Measurements from ENCODE around the gene UGT8. TPM values are rescaled to one million over a fixed set of nuclear protein-coding genes. Genes with fewer than 3 reads are reported as not detected.

The UGT8 gene
- total RNA-seq, 5 donors from 2014 or later (not counting 1 experiment from before 2014, with no cell fraction given): 0.15 to 0.66 (median 0.47) TPM

DNA sequence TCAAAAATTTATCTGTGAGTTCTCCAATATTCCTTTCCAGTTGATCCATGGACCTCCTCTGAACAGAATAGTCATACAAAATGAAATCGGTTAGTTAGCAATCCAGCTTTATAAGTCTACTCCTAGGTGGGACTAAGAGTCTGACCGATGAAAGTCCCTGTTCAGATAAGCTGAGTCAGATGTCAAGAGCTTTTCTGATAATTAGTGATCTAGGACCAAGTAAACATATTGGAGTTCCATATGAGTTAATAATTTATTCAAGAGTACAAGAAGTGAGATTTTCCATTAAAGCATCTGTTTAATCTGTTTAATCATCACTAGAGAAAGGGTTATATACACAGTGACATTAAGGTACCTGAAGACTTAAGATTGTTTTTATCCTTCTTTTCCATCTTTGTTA is 74.7 kb downstream of the UGT8 start:
- H3K9me3 ChIP-seq: no peaks in the 10 kb centered on the region
- POLR2A ChIA-PET: no interaction called here
- CTCF ChIA-PET: no interaction called here
- no peaks in the 10 kb centered on the region for H3K9me3 Mint-ChIP-seq
- H3K27me3 ChIP-seq (replicated peaks in 1 of 2; ENCODE audit: control insufficient read depth in 2 of 2, extremely low read depth in 1 of 2, insufficient read depth in 2 of 2, low read length in 1 of 2): no peaks in the 10 kb centered on the region
- no peak overlapping the region for H3K27ac ChIP-seq (ENCODE audit: low read length)
- H3K27me3 Mint-ChIP-seq: peaks cover 4% of the 10 kb centered on the region in 2 donors
- H3K36me3 Mint-ChIP-seq: no peaks in the 10 kb centered on the region
- no peak overlapping the region for H3K27ac Mint-ChIP-seq
- H3K4me3 ChIP-seq (ENCODE audit: control insufficient read depth in 1 of 2, extremely low read depth in 1 of 2, low read length in 1 of 2): no peak overlapping the region
- ATAC-seq (replicated peaks in 1 of 4): no peak
- H3K4me1 ChIP-seq (ENCODE audit: control insufficient read depth in 1 of 2, extremely low read depth in 1 of 2, insufficient read depth in 2 of 2, low read length in 2 of 2): no peaks in the 10 kb centered on the region
- no peaks in the 10 kb centered on the region for H3K36me3 ChIP-seq (ENCODE audit: control insufficient read depth in 2 of 2, extremely low read depth in 1 of 2, insufficient read depth in 1 of 2, low read length in 1 of 2)
- no peak overlapping the region for H3K4me3 Mint-ChIP-seq
- DNase-seq: no peak
- no peaks in the 10 kb centered on the region for H3K4me1 Mint-ChIP-seq
- no CpG with 5 or more reads among the region's 2 CpGs for WGBS (ENCODE audit: insufficient coverage)

DNA sequence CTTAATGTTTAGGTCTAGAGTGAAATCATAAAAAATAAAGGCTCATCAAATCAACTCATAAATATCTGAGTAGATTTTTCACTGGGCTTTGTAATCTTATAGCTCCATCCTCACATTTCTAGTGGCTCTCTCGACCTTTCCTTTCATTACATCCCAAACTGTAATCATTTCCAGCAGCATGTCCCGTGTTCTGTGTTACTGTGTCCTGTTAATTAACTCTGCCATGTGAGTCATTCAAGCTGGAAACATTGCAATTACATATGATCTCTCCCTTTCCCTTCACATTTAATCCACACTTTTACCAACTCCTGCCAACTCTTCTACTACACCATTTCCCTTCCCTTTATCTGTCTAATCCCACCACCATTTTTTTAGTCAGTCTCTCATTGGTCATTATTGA is 75.5 kb downstream of the UGT8 start:
- Mint-ChIP-seq H3K36me3 (no peaks in the 10 kb centered on the region), H3K27ac (no peak overlapping the region), H3K9me3 (no peaks in the 10 kb centered on the region), H3K4me3 (no peak overlapping the region), H3K4me1 (no peaks in the 10 kb centered on the region), H3K27me3 (peaks cover 4% of the 10 kb centered on the region in 2 donors)
- no peaks in the 10 kb centered on the region for H3K9me3 ChIP-seq
- DNase-seq (no peak), ATAC-seq (replicated peaks in 1 of 4) (no peak)
- no peak overlapping the region for H3K27ac ChIP-seq (ENCODE audit: low read length)
- 59% methylated on average over 2 of the region's 2 CpGs for WGBS (ENCODE audit: insufficient coverage)
- H3K27me3 ChIP-seq (replicated peaks in 1 of 2; ENCODE audit: control insufficient read depth in 2 of 2, extremely low read depth in 1 of 2, insufficient read depth in 2 of 2, low read length in 1 of 2): no peaks in the 10 kb centered on the region
- no peak overlapping the region for H3K4me3 ChIP-seq (ENCODE audit: control insufficient read depth in 1 of 2, extremely low read depth in 1 of 2, low read length in 1 of 2)
- H3K4me1 ChIP-seq (ENCODE audit: control insufficient read depth in 1 of 2, extremely low read depth in 1 of 2, insufficient read depth in 2 of 2, low read length in 2 of 2): no peaks in the 10 kb centered on the region
- ChIA-PET CTCF (no interaction called here), POLR2A (no interaction called here)
- no peaks in the 10 kb centered on the region for H3K36me3 ChIP-seq (ENCODE audit: control insufficient read depth in 2 of 2, extremely low read depth in 1 of 2, insufficient read depth in 1 of 2, low read length in 1 of 2)

DNA sequence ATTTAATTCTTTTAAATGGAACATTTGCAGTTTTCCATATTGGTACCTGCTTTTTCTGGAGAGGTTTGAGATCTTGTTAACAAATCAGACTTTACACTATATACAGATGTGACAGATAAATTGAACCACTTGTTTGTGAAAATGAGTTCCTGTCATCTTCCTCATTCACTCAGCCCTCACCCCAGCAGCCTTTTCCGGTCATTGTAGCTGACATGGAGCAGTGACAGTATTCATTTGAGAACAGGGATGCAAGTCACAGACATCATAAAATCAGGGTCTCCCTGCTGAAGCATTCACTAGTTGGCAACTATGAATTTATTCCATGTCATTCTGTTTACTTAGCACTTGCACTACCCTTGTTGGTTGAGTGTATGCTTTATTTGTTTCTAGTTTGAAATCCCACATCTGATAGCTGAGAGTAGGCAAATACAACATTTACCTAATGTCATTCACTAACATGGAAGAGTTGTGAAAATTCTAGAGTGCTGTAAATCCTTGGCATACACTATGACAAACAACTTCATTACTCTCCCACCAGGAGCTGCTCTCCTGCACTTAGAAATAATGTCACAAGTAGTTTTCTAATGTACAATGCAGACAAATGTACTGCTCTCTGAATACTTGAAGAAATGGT is 78.9 kb downstream of the UGT8 start:
- ChIA-PET CTCF (no interaction called here), POLR2A (no interaction called here)
- Mint-ChIP-seq H3K9me3 (no peaks in the 10 kb centered on the region), H3K4me1 (no peaks in the 10 kb centered on the region), H3K4me3 (no peak overlapping the region), H3K27me3 (peaks cover 0 to 5% of the 10 kb centered on the region in 2 donors), H3K27ac (no peak overlapping the region), H3K36me3 (no peaks in the 10 kb centered on the region)
- ATAC-seq (replicated peaks in 1 of 4) (no peak), DNase-seq (no peak)
- H3K4me3 ChIP-seq (ENCODE audit: control insufficient read depth in 1 of 2, extremely low read depth in 1 of 2, low read length in 1 of 2): no peak overlapping the region
- H3K9me3 ChIP-seq: no peaks in the 10 kb centered on the region
- WGBS (ENCODE audit: insufficient coverage): 100% methylated on average over 1 of the region's 1 CpG
- peaks cover 0 to 2% of the 10 kb centered on the region in 2 experiments for H3K27me3 ChIP-seq (replicated peaks in 1 of 2; ENCODE audit: control insufficient read depth in 2 of 2, extremely low read depth in 1 of 2, insufficient read depth in 2 of 2, low read length in 1 of 2)
- no peak overlapping the region for H3K27ac ChIP-seq (ENCODE audit: low read length)
- no peaks in the 10 kb centered on the region for H3K4me1 ChIP-seq (ENCODE audit: control insufficient read depth in 1 of 2, extremely low read depth in 1 of 2, insufficient read depth in 2 of 2, low read length in 2 of 2)
- H3K36me3 ChIP-seq (ENCODE audit: control insufficient read depth in 2 of 2, extremely low read depth in 1 of 2, insufficient read depth in 1 of 2, low read length in 1 of 2): no peaks in the 10 kb centered on the region

DNA sequence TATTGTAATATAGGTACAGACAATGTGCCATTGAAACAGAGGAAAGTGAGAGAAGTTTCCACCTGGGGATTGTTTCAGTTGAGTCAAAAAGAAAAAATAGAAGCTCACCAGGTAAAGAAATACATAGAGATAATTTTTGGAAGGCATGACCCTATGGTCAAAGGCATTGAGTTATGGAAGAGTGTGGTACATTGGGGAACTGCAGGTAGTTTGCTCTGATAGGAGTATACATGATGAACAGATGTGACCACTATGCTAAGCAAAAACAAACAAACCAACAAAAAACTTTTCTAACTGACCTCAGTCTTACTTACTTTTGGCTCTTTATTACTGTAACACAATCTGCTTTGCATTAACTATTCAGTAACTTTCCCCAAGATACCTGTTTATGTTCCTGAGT is 85.9 kb downstream of the UGT8 start:
- no peaks in the 10 kb centered on the region for H3K4me1 ChIP-seq (ENCODE audit: control insufficient read depth in 1 of 2, extremely low read depth in 1 of 2, insufficient read depth in 2 of 2, low read length in 2 of 2)
- H3K4me3 ChIP-seq (ENCODE audit: control insufficient read depth in 1 of 2, extremely low read depth in 1 of 2, low read length in 1 of 2): no peak overlapping the region
- no peak overlapping the region for H3K27ac ChIP-seq (ENCODE audit: low read length)
- ATAC-seq (replicated peaks in 1 of 4) (no peak), DNase-seq (no peak)
- no peaks in the 10 kb centered on the region for H3K36me3 ChIP-seq (ENCODE audit: control insufficient read depth in 2 of 2, extremely low read depth in 1 of 2, insufficient read depth in 1 of 2, low read length in 1 of 2)
- H3K36me3 Mint-ChIP-seq: no peaks in the 10 kb centered on the region
- no peaks in the 10 kb centered on the region for H3K4me1 Mint-ChIP-seq
- H3K27me3 ChIP-seq (replicated peaks in 1 of 2; ENCODE audit: control insufficient read depth in 2 of 2, extremely low read depth in 1 of 2, insufficient read depth in 2 of 2, low read length in 1 of 2): peaks cover 0 to 2% of the 10 kb centered on the region in 2 experiments
- no peaks in the 10 kb centered on the region for H3K9me3 ChIP-seq
- H3K4me3 Mint-ChIP-seq: no peak overlapping the region
- H3K9me3 Mint-ChIP-seq: no peaks in the 10 kb centered on the region
- POLR2A ChIA-PET: no interaction called here
- H3K27me3 Mint-ChIP-seq: peaks cover 5 to 16% of the 10 kb centered on the region in 2 donors
- CTCF ChIA-PET: no interaction called here
- H3K27ac Mint-ChIP-seq: no peak overlapping the region

DNA sequence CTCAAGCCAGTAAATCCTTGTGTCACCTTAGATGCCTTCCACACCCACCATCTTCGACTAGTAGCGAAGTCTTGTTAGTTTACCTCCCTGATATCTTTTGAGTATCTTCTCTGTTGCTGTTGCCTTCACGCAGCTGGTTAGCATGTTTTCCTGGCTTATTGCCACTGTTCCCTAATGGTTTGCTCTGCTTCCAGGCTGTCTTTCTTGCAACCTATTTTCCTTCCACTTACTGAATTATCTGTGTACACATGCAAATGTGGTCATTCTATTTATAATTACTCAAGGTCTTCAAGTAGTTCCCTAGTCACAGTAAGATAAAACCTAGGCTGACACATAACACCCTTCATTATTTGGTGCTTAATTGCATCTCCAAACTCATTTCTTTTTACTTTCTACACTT is 89.5 kb downstream of the UGT8 start:
- no peaks in the 10 kb centered on the region for H3K9me3 Mint-ChIP-seq
- ATAC-seq (replicated peaks in 1 of 4) (no peak), DNase-seq (no peak)

DNA sequence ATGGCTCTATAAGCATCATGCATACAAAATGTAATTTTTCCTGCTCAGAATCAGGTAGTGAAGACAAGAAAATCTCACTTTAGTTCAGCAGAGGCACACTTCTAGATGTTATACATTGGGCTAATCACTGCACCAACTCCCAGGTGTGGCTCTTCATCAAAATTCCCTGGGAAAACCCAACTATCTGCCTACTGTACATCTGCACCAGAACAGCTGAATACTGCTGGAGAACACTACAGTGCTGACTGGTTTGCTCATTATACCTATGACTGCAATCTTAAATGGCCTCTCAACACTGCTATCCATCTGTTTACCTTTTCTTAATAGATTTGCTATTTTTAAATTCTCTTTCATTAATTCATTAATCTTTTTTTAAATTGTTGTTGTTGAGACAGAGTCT is 92.0 kb downstream of the UGT8 start:
- Histone ChIP-seq H3K4me1 (ENCODE audit: control insufficient read depth in 1 of 2, extremely low read depth in 1 of 2, insufficient read depth in 2 of 2, low read length in 2 of 2) (no peaks in the 10 kb centered on the region), H3K27ac (ENCODE audit: low read length) (no peak overlapping the region), H3K36me3 (ENCODE audit: control insufficient read depth in 2 of 2, extremely low read depth in 1 of 2, insufficient read depth in 1 of 2, low read length in 1 of 2) (no peaks in the 10 kb centered on the region), H3K4me3 (ENCODE audit: control insufficient read depth in 1 of 2, extremely low read depth in 1 of 2, low read length in 1 of 2) (no peak overlapping the region), H3K9me3 (no peaks in the 10 kb centered on the region), H3K27me3 (replicated peaks in 1 of 2; ENCODE audit: control insufficient read depth in 2 of 2, extremely low read depth in 1 of 2, insufficient read depth in 2 of 2, low read length in 1 of 2) (no peaks in the 10 kb centered on the region)
- POLR2A ChIA-PET: no interaction called here
- Mint-ChIP-seq H3K4me3 (no peak overlapping the region), H3K4me1 (no peaks in the 10 kb centered on the region), H3K27me3 (peaks cover 11 to 12% of the 10 kb centered on the region in 2 donors), H3K9me3 (no peaks in the 10 kb centered on the region), H3K27ac (no peak overlapping the region), H3K36me3 (no peaks in the 10 kb centered on the region)
- ATAC-seq (replicated peaks in 1 of 4) (no peak), DNase-seq (no peak)
- CTCF ChIA-PET: no interaction called here

More for the DNA sequence above, 89.5 kb downstream of the UGT8 start:
- Histone ChIP-seq H3K27me3 (replicated peaks in 1 of 2; ENCODE audit: control insufficient read depth in 2 of 2, extremely low read depth in 1 of 2, insufficient read depth in 2 of 2, low read length in 1 of 2) (no peaks in the 10 kb centered on the region), H3K36me3 (ENCODE audit: control insufficient read depth in 2 of 2, extremely low read depth in 1 of 2, insufficient read depth in 1 of 2, low read length in 1 of 2) (no peaks in the 10 kb centered on the region), H3K4me1 (ENCODE audit: control insufficient read depth in 1 of 2, extremely low read depth in 1 of 2, insufficient read depth in 2 of 2, low read length in 2 of 2) (no peaks in the 10 kb centered on the region), H3K27ac (ENCODE audit: low read length) (no peak overlapping the region), H3K9me3 (no peaks in the 10 kb centered on the region), H3K4me3 (ENCODE audit: control insufficient read depth in 1 of 2, extremely low read depth in 1 of 2, low read length in 1 of 2) (no peak overlapping the region)
- Mint-ChIP-seq H3K27me3 (peaks cover 9 to 12% of the 10 kb centered on the region in 2 donors), H3K4me1 (no peaks in the 10 kb centered on the region), H3K27ac (no peak overlapping the region), H3K4me3 (no peak overlapping the region), H3K36me3 (no peaks in the 10 kb centered on the region)
- ChIA-PET CTCF (no interaction called here), POLR2A (no interaction called here)
- WGBS (ENCODE audit: insufficient coverage): 100% methylated on average over 3 of the region's 3 CpGs

DNA sequence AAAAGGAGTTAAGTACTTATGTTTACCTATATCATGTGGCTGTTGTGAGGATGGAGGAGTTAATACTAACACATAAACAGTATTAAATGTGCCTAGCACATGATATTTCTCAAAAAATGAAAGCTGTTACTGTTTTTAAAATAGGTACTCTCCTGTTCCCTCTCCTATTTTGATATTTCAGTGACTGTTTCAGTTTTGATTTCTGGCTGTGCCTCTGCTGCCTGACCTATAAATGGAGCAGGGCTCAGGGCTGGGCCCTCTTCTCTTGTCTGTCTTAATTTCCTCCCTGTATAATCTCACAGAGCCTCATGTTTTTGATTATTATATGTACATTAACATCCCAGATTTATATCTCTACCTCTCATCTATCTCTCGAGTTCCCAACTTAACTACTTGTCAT is 93.3 kb downstream of the UGT8 start:
- no peaks in the 10 kb centered on the region for H3K9me3 Mint-ChIP-seq
- no peak overlapping the region for H3K4me3 Mint-ChIP-seq
- POLR2A ChIA-PET: no interaction called here

More for the DNA sequence above, 93.3 kb downstream of the UGT8 start:
- no peaks in the 10 kb centered on the region for H3K4me1 Mint-ChIP-seq
- ATAC-seq (replicated peaks in 1 of 4): no peak
- H3K4me1 ChIP-seq (ENCODE audit: control insufficient read depth in 1 of 2, extremely low read depth in 1 of 2, insufficient read depth in 2 of 2, low read length in 2 of 2): no peaks in the 10 kb centered on the region
- H3K27ac Mint-ChIP-seq: no peak overlapping the region
- CTCF ChIA-PET: no interaction called here
- no peaks in the 10 kb centered on the region for H3K36me3 Mint-ChIP-seq
- no peaks in the 10 kb centered on the region for H3K36me3 ChIP-seq (ENCODE audit: control insufficient read depth in 2 of 2, extremely low read depth in 1 of 2, insufficient read depth in 1 of 2, low read length in 1 of 2)
- no peak overlapping the region for H3K27ac ChIP-seq (ENCODE audit: low read length)
- H3K4me3 ChIP-seq (ENCODE audit: control insufficient read depth in 1 of 2, extremely low read depth in 1 of 2, low read length in 1 of 2): no peak overlapping the region
- no peaks in the 10 kb centered on the region for H3K9me3 ChIP-seq
- H3K27me3 Mint-ChIP-seq: peaks cover 11 to 12% of the 10 kb centered on the region in 2 donors
- no peaks in the 10 kb centered on the region for H3K27me3 ChIP-seq (replicated peaks in 1 of 2; ENCODE audit: control insufficient read depth in 2 of 2, extremely low read depth in 1 of 2, insufficient read depth in 2 of 2, low read length in 1 of 2)
- 67% methylated on average over 1 of the region's 1 CpG for WGBS (ENCODE audit: insufficient coverage)
- no peak for DNase-seq
